CD14-positive monocyte (primary cell): ENCODE measurements around the gene PCNT. TPM values are rescaled to one million over a fixed set of nuclear protein-coding genes. Genes with fewer than 3 reads are reported as not detected.

ENCODE experiments used
- DNase-seq, 3 donors: peaks; one replicate each; pipeline ENCODE4 v3.0.0-alpha.2; 2011 to 2022
- H2AFZ ChIP-seq: 2 replicates; pipeline ENCODE4 v1.6.0; 2012; ENCODE audit warnings: mild to moderate bottlenecking, low read depth, low read length, inconsistent platforms; ENCODE audit not compliant: insufficient read depth, poor library complexity, severe bottlenecking
- H3K27ac ChIP-seq, 2 donors: 1 replicate in 1 of 2; 2 replicates in 1 of 2; pipeline ENCODE4 v1.5.1; 2012 to 2013; ENCODE audit warnings: low read length in 2 of 2, control low read depth in 1 of 2, inconsistent platforms in 1 of 2, low read depth in 1 of 2, mild to moderate bottlenecking in 1 of 2
- H3K27me3 ChIP-seq, 2 donors: one replicate each; pipeline versions ENCODE4 v1.6.0 to v1.6.1; 2011 to 2013; ENCODE audit warnings: low read length in 2 of 2; ENCODE audit not compliant: control insufficient read depth in 2 of 2, insufficient read depth in 2 of 2
- H3K36me3 ChIP-seq, 2 donors: replicated peaks in 1 of 2; 1 replicate in 1 of 2; 2 replicates in 1 of 2; pipeline versions ENCODE4 v1.5.1 to v1.6.1; 2012 to 2013; ENCODE audit warnings: low read length in 2 of 2, control low read depth in 1 of 2, inconsistent platforms in 1 of 2, mild to moderate bottlenecking in 1 of 2; ENCODE audit not compliant: insufficient read depth in 2 of 2, control insufficient read depth in 1 of 2
- H3K4me1 ChIP-seq, 2 donors: 1 replicate in 1 of 2; 2 replicates in 1 of 2; pipeline versions ENCODE4 v1.5.1 to v1.6.1; 2012 to 2013; ENCODE audit warnings: low read length in 2 of 2, control low read depth in 1 of 2, inconsistent platforms in 1 of 2, mild to moderate bottlenecking in 1 of 2, moderate library complexity in 1 of 2; ENCODE audit not compliant: insufficient read depth in 2 of 2, control insufficient read depth in 1 of 2
- H3K4me2 ChIP-seq: replicated peaks from 2 replicates; pipeline ENCODE3; 2012; ENCODE audit warnings: low read length, moderate library complexity, mild to moderate bottlenecking; ENCODE audit not compliant: poor library complexity, severe bottlenecking; ENCODE audit errors: extremely low read depth
- H3K4me3 ChIP-seq, 3 experiments: fragments of 200-600 bp in 1 of 3; sonication (generic) in 1 of 3; replicated peaks in 1 of 3; 1 replicate in 2 of 3; 2 replicates in 1 of 3; pipeline ENCODE4 v1.5.1; 2011 to 2013; ENCODE audit warnings: low read length in 3 of 3, mild to moderate bottlenecking in 3 of 3, control low read depth in 2 of 3, low read depth in 2 of 3, inconsistent platforms in 1 of 3, moderate library complexity in 1 of 3
- H3K79me2 ChIP-seq: 2 replicates; pipeline ENCODE4 v1.6.0; 2012; ENCODE audit warnings: mild to moderate bottlenecking, control low read depth, inconsistent platforms, low read length, moderate library complexity; ENCODE audit not compliant: insufficient read depth
- H3K9ac ChIP-seq: 2 replicates; pipeline ENCODE4 v1.6.0; 2017; ENCODE audit warnings: low read length, mild to moderate bottlenecking; ENCODE audit not compliant: insufficient read depth, poor library complexity, severe bottlenecking
- H3K9me3 ChIP-seq, 2 donors: replicated peaks in 1 of 2; 1 replicate in 1 of 2; 2 replicates in 1 of 2; pipeline versions ENCODE4 v1.5.1 to v1.6.1; 2012 to 2013; ENCODE audit warnings: low read length in 2 of 2, control low read depth in 1 of 2; ENCODE audit not compliant: control insufficient read depth in 1 of 2, insufficient read depth in 1 of 2
- H4K20me1 ChIP-seq: 2 replicates; pipeline ENCODE4 v1.6.0; 2012; ENCODE audit warnings: mild to moderate bottlenecking, low read length, control low read depth, moderate library complexity; ENCODE audit not compliant: insufficient read depth
- H3K27ac Mint-ChIP-seq, 7 donors: one replicate each; pipeline ENCODE4 v1.8.0; 2020; ENCODE audit warnings: mild to moderate bottlenecking in 7 of 7, mixed read lengths in 7 of 7, moderate library complexity in 6 of 7, inconsistent platforms in 2 of 7
- H3K27me3 Mint-ChIP-seq, 3 donors: one replicate each; pipeline ENCODE4 v1.8.0; 2021 to 2022; ENCODE audit warnings: low read depth in 3 of 3, mild to moderate bottlenecking in 3 of 3, mixed read lengths in 3 of 3, moderate library complexity in 3 of 3, inconsistent platforms in 1 of 3
- H3K36me3 Mint-ChIP-seq, 2 donors: one replicate each; pipeline ENCODE4 v1.8.0; 2020; ENCODE audit warnings: mixed read lengths in 2 of 2, inconsistent platforms in 1 of 2, mild to moderate bottlenecking in 1 of 2
- H3K4me1 Mint-ChIP-seq: one replicate; pipeline ENCODE4 v1.8.0; 2020; ENCODE audit warnings: mild to moderate bottlenecking, mixed read lengths
- H3K4me3 Mint-ChIP-seq, 2 donors: one replicate each; pipeline ENCODE4 v1.8.0; 2020; ENCODE audit warnings: mild to moderate bottlenecking in 2 of 2, mixed read lengths in 2 of 2, moderate library complexity in 1 of 2
- H3K9me3 Mint-ChIP-seq, 7 donors: one replicate each; pipeline ENCODE4 v1.8.0; 2020 to 2022; ENCODE audit warnings: mixed read lengths in 7 of 7, mild to moderate bottlenecking in 6 of 7, moderate library complexity in 6 of 7, inconsistent platforms in 2 of 7
- WGBS: methylation state at CpG from one replicate; pipeline ENCODE4 v1.1.5; 2013; ENCODE audit warnings: missing lambda C conversion rate; ENCODE audit not compliant: insufficient coverage; 5-methylcytosine and 5-hydroxymethylcytosine counted together
- intact Hi-C, 2 donors: fragments of 100-400 bp; cut with micrococcal nuclease; formaldehyde crosslinking; loops; one replicate each; pipeline versions ENCODE4 v1.15.0 to v1.15.1; 2023
- polyA plus RNA-seq, 3 donors: library from polyadenylated mRNA; depleted of rRNA in 1 of 3; unstranded in 2 of 3; stranded (reverse) in 1 of 3; fragments of 300-500 nt in 2 of 3; fragments of >200 nt in 1 of 3; fragmentation: Illumina TruSeq in 2 of 3; gene quantifications; 1 replicate in 2 of 3; 2 replicates in 1 of 3; pipeline ENCODE4 v1.2.3, GENCODE V29; 2012 to 2021
- TF ChIP-seq, protein P1 (sequence below): fragments of 200-600 bp; IDR thresholded peaks from one replicate; pipeline ENCODE4 v1.8.0; 2022; ENCODE audit warnings: antibody characterized with exemption, mild to moderate bottlenecking

The PCNT gene
- polyA plus RNA-seq, 3 donors = 4.2 to 16.3 (median 5.1) TPM

DNA sequence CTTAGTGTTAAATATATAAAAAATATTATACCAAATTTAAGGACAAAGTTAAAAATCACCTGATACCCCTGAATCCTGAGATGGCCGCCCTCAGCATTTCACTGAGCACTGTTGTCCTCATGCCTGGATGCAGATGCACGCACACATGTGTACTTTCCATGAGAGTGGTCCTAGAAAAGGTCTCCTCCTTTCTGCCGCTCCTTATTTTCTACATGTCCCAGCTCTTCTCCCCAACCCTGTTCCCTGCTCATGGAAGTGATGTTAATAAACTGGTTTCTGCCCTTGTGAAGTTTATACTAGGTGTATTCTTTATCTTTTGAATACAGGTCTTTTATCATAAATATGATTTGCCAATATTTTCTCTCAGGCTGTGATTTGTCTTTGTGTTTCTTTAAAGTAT lies 167.6 kb downstream of the PCNT start:
- TF ChIP-seq, protein P1, sequence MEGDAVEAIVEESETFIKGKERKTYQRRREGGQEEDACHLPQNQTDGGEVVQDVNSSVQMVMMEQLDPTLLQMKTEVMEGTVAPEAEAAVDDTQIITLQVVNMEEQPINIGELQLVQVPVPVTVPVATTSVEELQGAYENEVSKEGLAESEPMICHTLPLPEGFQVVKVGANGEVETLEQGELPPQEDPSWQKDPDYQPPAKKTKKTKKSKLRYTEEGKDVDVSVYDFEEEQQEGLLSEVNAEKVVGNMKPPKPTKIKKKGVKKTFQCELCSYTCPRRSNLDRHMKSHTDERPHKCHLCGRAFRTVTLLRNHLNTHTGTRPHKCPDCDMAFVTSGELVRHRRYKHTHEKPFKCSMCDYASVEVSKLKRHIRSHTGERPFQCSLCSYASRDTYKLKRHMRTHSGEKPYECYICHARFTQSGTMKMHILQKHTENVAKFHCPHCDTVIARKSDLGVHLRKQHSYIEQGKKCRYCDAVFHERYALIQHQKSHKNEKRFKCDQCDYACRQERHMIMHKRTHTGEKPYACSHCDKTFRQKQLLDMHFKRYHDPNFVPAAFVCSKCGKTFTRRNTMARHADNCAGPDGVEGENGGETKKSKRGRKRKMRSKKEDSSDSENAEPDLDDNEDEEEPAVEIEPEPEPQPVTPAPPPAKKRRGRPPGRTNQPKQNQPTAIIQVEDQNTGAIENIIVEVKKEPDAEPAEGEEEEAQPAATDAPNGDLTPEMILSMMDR = no peak
- Histone ChIP-seq H3K9me3 (no peaks in the 10 kb centered on the region), H3K9ac (no peak overlapping the region), H3K36me3 (peaks cover 20 to 74% of the 10 kb centered on the region in 2 donors), H3K4me3 (no peak overlapping the region), H4K20me1 (no peaks in the 10 kb centered on the region), H3K27me3 (no peaks in the 10 kb centered on the region), H3K4me1 (no peaks in the 10 kb centered on the region), H3K79me2 (no peaks in the 10 kb centered on the region), H2AFZ (no peak overlapping the region), H3K4me2 (no peak overlapping the region), H3K27ac (no peak overlapping the region)
- DNase-seq = no peak
- intact Hi-C loops = no loop called here
- Mint-ChIP-seq H3K27ac (no peak overlapping the region), H3K36me3 (peaks cover 59 to 66% of the 10 kb centered on the region in 2 donors), H3K27me3 (no peaks in the 10 kb centered on the region), H3K4me3 (no peak overlapping the region), H3K4me1 (no peaks in the 10 kb centered on the region), H3K9me3 (peaks cover 0 to 6% (median 0%) of the 10 kb centered on the region in 7 donors)
- 100% methylated on average over 1 of the region's 3 CpGs for WGBS

DNA sequence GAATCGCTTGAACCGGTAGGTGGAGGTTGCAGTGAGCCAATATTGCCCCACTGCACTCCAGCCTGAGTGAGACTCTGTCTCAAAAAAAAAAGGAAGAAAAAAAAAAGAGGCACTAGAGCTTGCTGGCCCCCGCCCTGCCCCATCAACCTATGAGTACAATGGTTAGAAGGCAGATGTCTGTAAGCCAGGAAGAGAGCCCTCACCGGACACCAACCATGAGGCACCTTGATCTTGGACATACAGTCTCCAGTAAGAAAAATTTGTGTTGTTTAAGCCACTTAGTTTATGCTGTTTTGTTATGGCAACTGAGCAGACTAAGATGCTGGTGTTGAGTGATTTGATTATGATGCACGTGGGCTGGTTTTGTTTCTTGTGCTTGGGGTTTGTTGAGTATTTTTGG lies 168.9 kb downstream of the PCNT start:
- no peaks in the 10 kb centered on the region for H3K27me3 Mint-ChIP-seq
- Histone ChIP-seq H4K20me1 (no peaks in the 10 kb centered on the region), H3K9ac (no peak overlapping the region), H3K27ac (no peak overlapping the region), H2AFZ (no peak overlapping the region), H3K4me3 (no peak overlapping the region), H3K27me3 (no peaks in the 10 kb centered on the region), H3K36me3 (peaks cover 30 to 77% of the 10 kb centered on the region in 2 donors), H3K4me1 (no peaks in the 10 kb centered on the region), H3K9me3 (no peaks in the 10 kb centered on the region), H3K4me2 (no peak overlapping the region), H3K79me2 (no peaks in the 10 kb centered on the region)
- TF ChIP-seq, protein P1 = no peak
- H3K36me3 Mint-ChIP-seq = peaks cover 60 to 68% of the 10 kb centered on the region in 2 donors
- no peaks in the 10 kb centered on the region for H3K4me1 Mint-ChIP-seq
- no peak for DNase-seq
- peaks cover 0 to 6% (median 0%) of the 10 kb centered on the region in 7 donors for H3K9me3 Mint-ChIP-seq
- no peak overlapping the region for H3K4me3 Mint-ChIP-seq
- peak overlapping the region in 3 of 7 donors; percentile 7 to 60 (median 25) for H3K27ac Mint-ChIP-seq
- intact Hi-C loops = no loop called here
- no CpG with 5 or more reads among the region's 5 CpGs for WGBS
